Measurements from ENCODE around the gene ATP6AP2.

GRCh38 chrX:40570346-40571093 lies 10.2 kb upstream of the ATP6AP2 start:
- TF ChIP-seq EZH2phosphoT487 (IDR thresholded peaks at IDR 0.05; ENCODE audit: borderline replicate concordance, low read depth, low read length) = no peak
- TF ChIP-seq CTCF (conservative IDR thresholded peaks at IDR 0.05; ENCODE audit: low read length) = no peak
